DMS53 (cell line): ENCODE measurements around the gene PDE4D.

Experiments
- DNase-seq: peaks from one replicate; lab custom pipeline; 2025; lab: John Stamatoyannopoulos, UW

The PDE4D gene

GRCh38 chr5:59039296-59040023, 854.1 kb downstream of the PDE4D start:
- peak; percentile 84 for DNase-seq

- DNase-seq: no peak
Observed at GRCh38 chr5:59038798-59039295, 854.7 kb downstream of the PDE4D start.

- peak; percentile 45 for DNase-seq
Observed at GRCh38 chr5:59037941-59038797, 855.4 kb downstream of the PDE4D start.

- peak; percentile 17 for DNase-seq
Observed at GRCh38 chr5:59037453-59037852, 856.1 kb downstream of the PDE4D start.

GRCh38 chr5:59037041-59037440, 856.5 kb downstream of the PDE4D start:
- DNase-seq: peak; percentile 19

- DNase-seq: peak; percentile 67
Observed at GRCh38 chr5:59036274-59036961, 857.1 kb downstream of the PDE4D start.

- no peak for DNase-seq
Observed at GRCh38 chr5:59035681-59036080, 857.8 kb downstream of the PDE4D start.

GRCh38 chr5:59034498-59035186, 858.9 kb downstream of the PDE4D start:
- peak; percentile 58 for DNase-seq

GRCh38 chr5:59027145-59027907, 866.2 kb downstream of the PDE4D start:
- no peak for DNase-seq

- DNase-seq: peak; percentile 31
Observed at GRCh38 chr5:59025734-59026133, 867.8 kb downstream of the PDE4D start.

- DNase-seq: peak; percentile 88
Observed at GRCh38 chr5:59021837-59022514, 871.5 kb downstream of the PDE4D start.

- DNase-seq: peak; percentile 89
Observed at GRCh38 chr5:59021286-59021673, 872.2 kb downstream of the PDE4D start.

GRCh38 chr5:59020611-59021285, 872.8 kb downstream of the PDE4D start:
- peak; percentile 79 for DNase-seq

- DNase-seq: no peak
Observed at GRCh38 chr5:59019078-59019477, 874.4 kb downstream of the PDE4D start.

- no peak for DNase-seq
Observed at GRCh38 chr5:59016925-59017324, 876.6 kb downstream of the PDE4D start.

- DNase-seq: no peak
Observed at GRCh38 chr5:59008816-59009473, 884.6 kb downstream of the PDE4D start.

- peak; percentile 38 for DNase-seq
Observed at GRCh38 chr5:59007460-59008063, 886.0 kb downstream of the PDE4D start.

GRCh38 chr5:59005934-59006701, 887.4 kb downstream of the PDE4D start:
- no peak for DNase-seq
